ENCODE results near the gene NT5DC3.
A peak's percentile ranks its signal among the peaks of the same experiment; 100 is the strongest.
"Not testable (repeated sequence)": the region's sequence is repeated elsewhere in the genome, so short reads cannot be mapped to it uniquely, and the experiment has no call there.

NT5DC3 gene

DNA sequence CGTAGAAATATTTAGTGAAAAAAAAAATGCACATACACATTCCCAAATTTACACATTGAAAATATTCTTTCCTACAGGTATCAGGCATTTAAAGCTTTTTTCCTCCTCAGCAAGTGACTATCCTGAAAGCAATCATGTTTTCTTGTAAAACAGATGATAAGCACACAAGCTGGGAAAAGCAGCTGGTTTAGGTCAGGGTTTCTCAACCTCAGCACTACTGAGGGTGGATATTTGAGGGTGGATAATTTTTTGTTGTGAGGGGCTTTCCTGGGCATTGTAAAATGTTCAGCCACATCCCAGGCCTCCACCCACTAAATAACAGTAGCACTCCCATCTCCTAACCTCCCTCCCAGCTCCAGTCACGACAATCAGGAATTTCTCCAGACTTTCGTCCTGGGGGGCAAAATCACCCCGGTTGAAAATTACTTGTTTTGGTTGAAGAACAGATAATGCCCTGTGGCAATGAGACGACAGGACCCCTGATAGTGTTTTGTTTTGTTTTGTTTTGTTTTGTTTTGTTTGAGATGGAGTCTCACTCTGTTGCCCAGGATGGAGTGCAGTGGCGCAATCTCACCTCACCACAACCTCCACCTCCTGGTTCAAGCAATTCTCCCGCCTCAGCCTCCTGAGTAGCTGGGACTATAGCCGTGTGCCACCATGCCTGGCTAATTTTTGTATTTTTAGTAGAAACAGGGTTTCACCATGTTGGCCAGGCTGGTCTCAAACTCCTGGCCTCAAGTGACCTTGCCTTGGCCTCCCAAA is 15.0 kb upstream of the NT5DC3 start:
- DNase-seq (ENCODE audit: low read depth in 2 of 2) = no peak

DNA sequence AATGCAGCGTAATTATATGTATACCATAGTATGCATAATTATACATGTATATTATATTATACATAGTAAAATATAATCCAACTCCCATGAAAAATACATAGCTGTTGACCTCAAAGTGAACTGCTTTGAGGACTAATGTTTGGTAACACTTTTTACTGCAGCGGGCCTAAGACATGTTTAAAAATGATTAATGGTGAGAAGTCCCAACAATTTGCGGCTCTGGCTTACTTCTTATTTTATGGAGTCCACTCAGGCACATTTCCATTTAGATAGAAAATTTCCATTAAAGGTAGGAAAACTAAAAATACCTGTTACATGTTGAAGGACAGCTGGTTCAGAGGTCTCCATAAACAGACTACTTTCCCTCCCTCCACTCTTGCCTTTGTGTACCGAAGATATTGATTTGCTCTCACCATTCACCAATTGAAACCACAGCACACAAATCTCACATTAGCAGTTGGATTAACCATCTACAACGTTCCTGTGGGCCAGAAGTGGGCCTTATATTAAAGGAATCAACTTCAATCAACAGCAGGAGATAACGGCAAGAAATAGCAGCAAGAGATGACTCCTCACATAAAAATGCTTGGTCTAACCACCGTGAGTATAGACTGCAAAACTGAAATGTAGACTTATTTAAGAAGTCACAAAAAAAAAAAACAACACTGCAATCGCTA is 14.1 kb upstream of the NT5DC3 start:
- no peak for DNase-seq (ENCODE audit: low read depth in 2 of 2)

DNA sequence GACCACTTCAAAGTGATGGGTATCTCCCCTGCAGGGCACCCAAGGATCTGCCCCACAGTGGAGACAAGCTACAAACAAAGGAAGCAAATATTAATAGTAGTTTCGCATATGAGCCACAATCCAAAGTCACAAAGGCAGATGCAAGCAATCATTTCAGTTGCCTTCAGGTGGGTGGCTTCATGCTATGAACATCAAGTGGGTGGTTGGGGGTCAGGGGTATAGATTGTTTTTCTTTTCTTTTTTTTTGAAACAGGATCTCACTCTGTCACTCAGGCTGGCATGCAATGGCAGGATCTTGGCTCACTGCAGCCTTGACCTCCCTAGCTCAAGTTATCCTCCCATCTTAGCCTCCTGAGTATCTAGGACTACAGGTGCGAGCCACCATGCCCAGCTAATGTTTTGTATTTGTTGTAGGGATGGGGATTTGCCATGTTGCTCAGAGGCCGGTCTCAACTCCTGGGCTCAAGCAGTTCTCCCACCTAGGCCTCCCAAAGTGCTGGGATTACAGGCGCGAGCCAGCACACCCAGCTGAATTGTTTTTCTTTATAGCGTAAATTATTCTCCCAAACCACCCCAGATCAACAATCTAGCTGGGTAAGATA is 13.4 kb upstream of the NT5DC3 start:
- no peak for DNase-seq (ENCODE audit: low read depth in 2 of 2)

DNA sequence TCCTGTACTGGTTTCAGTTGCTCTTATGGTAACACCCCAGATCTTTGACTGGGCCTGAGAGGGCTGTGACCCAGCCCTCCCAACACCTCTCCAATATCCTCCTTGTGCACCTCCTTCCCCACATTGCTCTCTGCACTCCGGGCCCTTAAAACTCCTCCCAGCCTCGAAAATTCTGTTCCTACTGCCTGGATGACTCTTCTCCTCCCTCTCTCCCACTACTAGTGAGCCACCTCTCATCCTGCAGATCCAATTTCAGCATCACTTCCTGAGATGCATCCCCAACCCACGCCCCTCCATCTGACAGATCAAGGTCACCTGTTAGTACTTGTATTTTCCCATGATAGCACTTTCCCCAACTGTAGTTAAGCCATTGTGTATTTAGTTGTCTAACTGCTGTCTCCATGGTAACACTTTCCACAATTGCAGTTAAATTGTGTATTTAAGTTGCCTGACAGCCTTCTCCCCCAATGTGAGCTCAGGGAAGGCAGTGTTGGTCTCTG is 11.5 kb upstream of the NT5DC3 start:
- no peak for DNase-seq (ENCODE audit: low read depth in 2 of 2)

DNA sequence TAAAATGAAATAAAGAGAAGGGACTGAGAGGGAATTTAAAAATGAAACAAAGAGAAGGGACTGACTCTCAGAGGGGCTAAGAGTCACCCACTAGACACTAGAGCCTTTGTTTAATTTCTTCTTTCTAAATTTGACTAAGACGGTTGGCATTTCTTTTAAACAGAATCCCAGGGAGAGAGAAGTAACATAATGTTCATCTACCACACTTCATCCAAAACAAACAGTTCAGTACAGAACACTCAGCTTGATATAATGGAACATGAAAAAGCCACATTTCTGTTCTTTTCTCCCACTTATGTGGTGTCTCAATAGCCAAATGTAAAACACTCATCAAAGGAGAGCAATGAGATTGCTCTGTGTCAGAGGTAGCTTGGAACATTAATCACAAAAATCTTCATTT is 10.1 kb upstream of the NT5DC3 start:
- DNase-seq (ENCODE audit: low read depth in 2 of 2) = no peak

DNA sequence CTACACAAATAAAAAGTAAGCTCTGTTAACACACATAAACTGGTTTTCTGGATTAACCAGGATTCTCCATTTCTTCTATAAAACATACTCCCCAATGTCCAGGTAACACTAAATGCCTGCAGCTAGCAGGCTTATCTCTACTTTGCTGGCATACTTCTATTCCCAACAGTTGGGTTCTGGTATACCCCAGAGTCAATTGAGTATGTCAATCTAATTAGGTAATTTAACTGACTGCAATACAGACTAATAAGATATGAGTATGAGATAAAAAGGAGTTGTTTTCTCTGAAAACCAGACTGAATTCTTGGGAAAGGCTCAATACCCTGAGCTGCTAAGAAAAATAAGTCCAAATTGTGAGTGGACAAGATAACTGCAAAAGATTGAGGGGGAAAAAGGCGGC is 9.4 kb upstream of the NT5DC3 start:
- no peak for DNase-seq (ENCODE audit: low read depth in 2 of 2)

DNA sequence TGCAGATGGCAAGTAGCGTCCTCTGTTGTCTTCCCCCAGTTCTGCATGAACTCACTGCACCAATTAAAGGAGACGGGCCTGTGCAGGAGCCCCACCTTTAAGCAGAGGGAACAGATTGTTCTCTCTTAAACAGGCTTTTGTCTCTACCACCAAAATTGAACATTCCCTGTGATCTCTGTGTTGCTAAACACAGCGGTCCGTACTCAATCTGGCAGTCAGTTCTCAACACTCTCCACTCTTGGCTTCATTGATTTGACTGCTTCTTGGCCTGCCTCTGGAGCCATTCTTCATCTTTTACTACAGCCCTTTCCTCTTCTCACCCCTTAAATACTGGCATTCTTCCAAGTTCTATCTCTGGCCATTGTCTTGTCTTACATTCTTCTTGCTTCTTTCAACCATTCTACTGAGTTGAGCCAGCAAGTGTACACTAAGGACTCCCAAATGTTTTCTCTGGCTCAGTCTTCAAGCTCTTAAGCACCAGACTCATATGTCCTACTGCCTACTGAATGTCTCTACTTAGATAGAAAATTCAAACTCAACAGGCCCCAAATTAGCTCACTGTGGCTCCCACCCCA is 8.0 kb upstream of the NT5DC3 start:
- DNase-seq (ENCODE audit: low read depth in 2 of 2) = no peak

DNA sequence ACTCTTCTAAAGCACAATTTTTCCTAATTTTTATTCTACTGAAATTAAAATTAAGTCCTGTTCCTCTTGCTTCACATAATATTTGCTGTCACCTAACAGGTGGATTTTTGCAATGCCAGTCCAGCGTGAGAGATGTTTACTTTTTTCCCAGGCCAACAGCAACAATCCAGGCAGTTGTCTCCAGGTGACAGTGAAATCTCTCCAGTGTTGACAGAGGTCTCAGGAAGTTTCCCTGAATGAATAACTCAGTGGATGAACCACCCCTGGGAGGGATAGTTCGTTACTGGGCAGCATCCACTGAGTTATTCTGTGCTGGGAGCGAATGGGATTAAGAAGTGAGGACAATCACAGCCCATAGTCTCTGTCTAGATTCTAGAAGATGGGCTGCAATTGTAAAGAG is 7.1 kb upstream of the NT5DC3 start:
- DNase-seq (ENCODE audit: low read depth in 2 of 2) = no peak

DNA sequence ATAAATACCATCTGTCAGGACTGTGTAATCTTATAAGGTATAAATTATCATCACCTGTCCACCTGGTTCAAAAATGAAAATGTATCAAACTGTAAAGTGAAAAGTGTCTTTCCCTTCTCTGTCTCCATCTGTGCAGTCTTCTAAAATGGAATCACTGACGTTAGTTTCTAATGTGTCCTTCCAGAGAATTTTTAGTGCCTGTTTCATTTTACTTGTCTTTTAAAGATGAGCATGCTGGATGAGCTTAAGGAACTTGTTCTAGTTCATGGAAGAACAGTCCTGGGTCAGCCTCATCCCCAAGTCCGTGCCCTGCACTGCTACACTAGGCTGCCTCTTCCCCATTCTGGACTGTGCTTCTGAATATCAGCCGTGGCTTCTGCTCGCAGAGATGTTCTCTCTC is 5.4 kb upstream of the NT5DC3 start:
- DNase-seq (ENCODE audit: low read depth in 2 of 2) = no peak

DNA sequence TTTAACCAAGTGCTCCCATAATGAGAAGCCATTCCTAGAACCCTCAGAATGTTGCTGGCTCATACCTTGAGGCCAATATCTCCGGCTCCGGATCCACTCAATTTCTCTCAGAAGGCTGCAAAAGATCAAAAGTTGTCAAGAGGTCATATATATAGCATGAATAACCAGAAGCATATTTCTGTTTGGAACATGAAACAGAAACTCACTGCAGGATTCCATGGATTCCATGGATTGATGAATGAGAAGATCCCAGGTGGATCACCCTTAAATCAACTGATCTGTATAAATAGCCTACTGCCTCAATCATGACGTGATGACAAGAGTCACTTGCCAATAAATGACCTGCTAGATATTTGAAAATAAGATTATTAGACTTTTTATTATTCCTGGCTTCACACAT is 3.3 kb upstream of the NT5DC3 start:
- DNase-seq (ENCODE audit: low read depth in 2 of 2) = no peak

DNA sequence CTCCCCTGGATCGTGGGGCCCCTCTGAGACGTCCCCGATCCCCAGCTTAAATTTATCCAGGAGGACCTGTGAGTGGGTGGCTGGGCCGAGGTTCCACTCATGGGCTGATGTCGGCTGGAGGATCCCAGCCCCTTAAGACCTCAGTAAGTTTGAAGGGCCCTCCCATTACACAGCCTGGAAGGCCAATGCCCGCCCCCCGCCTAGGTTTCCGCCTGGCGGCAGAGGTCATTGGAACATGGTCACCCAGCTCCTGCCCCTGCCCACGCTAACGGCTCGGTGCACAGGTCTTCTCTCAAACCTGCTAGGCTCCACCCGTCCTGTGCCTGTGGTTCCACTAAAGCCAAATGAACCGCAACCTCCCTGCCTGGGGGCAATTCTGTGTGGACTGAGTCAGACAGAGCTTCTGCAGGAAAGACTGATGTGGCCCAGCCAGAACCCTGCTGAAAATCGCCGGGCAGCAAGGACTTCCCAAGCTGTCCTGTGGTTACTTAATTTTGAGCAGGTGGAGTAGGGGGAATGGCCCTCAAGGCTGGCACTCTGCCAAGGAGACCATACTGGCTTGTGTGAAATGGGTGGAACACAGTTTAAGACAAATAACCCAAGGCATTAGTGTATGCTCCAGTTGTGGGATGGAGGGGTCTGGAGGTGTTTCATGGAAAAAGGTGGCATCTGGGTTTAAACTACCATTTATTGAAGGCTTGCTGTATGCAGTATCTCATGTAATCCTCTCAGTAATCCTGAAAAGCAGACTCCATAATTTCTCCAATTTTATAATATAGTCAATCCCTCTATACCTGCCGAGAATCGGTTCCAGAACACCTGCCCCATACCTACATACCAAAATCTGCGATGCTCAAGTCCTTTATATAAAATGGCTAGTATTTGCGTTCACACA is 903 bp upstream of the NT5DC3 start:
- DNase-seq (ENCODE audit: low read depth in 2 of 2) = peak in 1 of 2 donors; percentile 9

DNA sequence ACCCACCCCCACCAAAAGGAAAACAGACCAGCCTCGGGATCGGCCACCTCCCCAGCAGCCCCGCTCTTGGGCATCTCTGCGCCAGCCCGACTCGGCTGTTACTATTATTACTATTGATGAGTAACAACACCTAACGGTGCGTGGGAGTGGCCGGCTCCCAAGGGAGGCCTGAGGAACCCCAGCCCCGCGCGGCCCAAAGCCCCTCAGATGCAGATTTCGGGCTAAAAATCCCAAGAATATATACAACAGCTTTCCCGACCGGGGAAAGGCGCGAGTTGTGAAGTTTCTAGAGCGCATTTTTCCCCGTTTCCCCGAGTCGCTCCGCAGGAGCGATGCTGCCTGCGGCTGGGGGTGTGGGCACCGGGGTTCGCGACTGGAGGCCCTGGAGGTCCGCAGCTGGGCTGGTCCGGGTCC is 565 bp downstream of the NT5DC3 start:
- peak in 1 of 2 donors; percentile 6 for DNase-seq (ENCODE audit: low read depth in 2 of 2)

DNA sequence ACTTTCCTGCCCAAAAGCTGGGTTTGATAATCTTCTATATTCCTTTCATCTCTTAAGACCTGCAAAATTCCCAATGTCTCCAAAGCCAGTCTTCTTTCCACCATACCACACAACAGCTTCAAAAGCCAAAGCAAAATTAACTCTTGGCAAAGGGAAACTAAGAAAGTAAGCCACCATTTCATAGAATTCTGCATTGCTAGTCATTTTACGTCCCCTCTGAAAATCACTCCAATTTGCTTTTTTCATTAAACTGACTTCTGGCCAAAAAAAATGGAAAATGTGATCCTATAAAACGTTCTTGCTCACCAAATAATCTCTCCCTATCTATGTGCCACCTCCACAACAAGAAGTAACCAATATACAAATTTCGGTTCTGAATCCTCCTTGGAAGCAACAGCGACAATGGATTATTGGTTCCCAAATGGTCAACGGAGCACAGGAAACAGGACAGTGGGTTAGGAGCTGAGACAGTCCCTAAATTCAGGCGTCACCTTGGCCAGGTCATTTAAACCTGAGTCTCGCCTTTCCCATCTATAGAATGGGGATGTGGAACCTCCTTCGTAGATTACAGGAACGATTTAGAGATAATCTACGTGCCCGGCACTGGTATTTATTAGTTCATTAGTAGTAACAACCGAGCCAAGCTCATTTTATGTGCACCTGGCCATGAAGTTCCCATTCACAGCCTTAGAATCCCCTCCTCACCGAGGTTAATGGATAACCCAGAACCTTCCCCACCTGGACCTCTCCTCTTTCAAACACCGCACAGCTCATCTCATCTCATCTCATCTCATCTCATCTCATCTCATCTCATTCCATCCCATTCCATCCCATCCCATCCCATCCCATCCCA is 1.2 kb downstream of the NT5DC3 start:
- DNase-seq (ENCODE audit: low read depth in 2 of 2) = no peak

DNA sequence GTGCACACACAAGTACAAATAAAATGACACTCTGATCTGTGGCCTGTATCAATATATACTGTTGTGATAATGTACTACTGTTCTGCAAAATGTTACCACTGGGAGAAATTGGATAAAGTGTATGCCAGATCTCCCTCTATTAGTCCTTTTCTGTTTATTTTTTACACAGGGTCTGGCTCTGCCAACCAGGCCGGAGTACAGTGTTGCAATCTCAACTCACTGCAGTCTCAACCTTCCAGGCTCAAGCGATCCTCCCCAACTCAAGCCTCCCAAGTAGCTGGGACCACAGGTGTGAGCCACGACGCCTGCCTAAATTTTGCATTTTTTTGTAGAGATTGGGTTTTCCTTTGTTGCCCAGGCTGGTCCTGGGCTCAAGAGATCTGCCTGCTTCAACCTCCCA is 1.9 kb downstream of the NT5DC3 start:
- DNase-seq (ENCODE audit: low read depth in 2 of 2) = no peak

DNA sequence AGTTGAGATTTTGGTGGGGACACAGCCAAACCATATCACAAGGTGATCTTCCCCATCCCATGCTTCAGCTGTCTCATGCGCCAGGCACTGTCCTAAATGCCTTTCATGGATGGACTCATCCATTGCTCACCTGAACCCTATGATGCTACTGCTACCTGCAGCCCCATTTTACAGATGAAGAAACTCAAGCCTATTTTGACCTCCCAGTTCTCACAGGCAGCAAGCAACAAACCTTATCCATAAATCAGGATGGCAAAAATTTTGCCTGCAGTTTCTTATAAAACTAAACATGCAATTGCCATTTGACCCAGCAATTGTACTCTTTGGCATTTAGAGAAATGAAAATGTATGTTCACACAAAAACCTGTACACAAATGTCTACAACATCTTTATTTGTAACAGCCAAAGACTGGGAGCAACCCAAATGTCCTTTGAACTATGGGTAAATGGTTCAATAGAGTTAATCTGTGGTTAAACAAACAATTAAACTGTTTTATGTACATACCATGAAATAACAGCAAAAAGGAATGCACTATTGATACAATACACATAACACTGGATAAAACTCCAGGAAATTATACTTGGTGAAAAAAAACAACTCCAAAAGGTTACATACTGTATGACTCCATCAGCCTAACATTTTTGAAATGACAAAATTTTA is 2.6 kb downstream of the NT5DC3 start:
- no peak for DNase-seq (ENCODE audit: low read depth in 2 of 2)

DNA sequence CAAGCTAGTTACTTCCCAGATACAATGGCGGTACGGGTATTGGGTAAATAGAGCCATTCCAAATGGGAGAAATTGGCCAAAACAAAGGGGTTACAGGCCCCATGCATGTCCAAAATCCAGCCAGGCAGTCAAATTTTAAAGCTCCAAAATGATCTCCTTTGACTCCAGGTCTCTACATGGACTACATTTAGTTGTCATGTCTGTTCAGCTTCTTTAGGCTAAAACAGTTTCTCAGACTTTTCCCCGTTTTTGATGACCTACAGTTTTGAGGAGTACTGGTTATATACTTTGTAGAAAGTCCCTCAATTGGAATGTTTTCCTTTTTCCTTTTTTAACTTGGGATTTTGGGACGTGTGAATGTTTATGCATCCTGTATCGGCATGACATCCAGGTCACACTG is 4.7 kb downstream of the NT5DC3 start:
- DNase-seq (ENCODE audit: low read depth in 2 of 2) = no peak

DNA sequence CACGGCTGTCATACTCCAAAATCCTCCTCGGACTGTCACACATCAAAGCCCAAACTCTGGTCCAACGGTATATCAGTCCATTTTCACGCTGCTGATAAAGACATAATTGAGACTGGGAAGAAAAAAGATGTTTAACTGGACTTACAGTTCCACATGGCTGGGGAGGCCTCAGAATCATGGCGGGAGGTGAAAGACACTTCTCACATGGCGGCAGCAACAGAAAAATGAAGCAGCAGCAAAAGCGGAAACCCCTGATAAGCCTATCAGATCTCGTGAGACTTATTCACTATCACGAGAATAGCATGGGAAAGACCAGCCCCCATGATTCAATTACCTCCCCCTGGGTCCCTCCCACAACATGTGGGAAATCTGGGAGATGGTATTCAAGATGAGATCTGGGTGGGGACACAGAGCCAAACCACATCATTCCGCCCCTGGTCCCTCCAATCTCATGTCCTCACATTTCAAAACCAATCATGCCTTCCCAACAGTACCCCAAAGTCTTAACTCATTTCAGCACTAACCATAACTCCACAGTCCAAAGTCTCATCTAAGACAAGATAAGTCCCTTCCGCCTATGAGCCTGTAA is 5.2 kb downstream of the NT5DC3 start:
- not testable (repeated sequence) for DNase-seq (ENCODE audit: low read depth in 2 of 2)

DNA sequence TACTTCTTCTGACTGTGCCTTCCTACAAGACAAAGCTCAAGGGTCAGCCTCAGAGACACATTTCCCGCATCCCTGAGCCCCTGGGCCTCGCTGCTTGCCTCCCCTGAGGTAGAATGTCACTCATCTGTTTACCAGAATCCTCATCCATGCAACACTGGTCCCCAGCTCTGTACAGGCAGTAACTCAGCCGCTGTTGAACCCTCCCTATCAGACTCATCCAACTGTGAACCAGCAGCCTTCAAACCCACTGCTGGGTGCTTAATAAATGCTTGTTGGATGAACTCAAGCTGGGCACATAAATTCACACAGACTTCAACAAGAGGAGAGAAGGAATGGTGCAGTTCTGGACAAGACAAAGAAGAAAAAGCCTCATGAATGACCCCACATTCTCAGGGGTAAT is 6.1 kb downstream of the NT5DC3 start:
- no peak for DNase-seq (ENCODE audit: low read depth in 2 of 2)

DNA sequence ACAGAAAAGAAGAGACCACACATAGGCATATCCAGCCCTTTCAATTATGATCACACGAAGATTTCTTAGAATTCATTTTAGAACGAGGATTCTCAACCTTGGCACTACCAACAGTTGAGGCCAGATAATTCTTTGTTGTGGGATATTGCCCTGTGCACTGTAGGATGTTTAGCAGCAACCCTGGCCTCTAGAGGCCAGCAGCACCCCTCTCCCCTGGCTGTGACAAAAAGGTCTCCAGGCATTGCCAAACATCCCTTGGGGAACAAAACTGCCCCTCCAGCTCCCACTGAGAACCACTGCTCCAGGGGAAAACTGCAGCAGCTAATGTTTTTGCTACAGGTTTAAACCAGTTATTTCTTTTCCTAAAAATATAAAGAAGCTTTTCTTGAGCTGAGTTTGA is 7.1 kb downstream of the NT5DC3 start:
- DNase-seq (ENCODE audit: low read depth in 2 of 2) = no peak

Data from activated CD8-positive, alpha-beta memory T cell treated with anti-CD3 and anti-CD28 coated beads for 4 hours (primary cell).